ENCODE measurements around the gene OPRL1. TPM values are rescaled to one million over a fixed set of nuclear protein-coding genes. Genes with fewer than 3 reads are reported as not detected.

OPRL1 gene
- total RNA-seq, 1 donor from 2014 or later, result 1.1 TPM

DNA sequence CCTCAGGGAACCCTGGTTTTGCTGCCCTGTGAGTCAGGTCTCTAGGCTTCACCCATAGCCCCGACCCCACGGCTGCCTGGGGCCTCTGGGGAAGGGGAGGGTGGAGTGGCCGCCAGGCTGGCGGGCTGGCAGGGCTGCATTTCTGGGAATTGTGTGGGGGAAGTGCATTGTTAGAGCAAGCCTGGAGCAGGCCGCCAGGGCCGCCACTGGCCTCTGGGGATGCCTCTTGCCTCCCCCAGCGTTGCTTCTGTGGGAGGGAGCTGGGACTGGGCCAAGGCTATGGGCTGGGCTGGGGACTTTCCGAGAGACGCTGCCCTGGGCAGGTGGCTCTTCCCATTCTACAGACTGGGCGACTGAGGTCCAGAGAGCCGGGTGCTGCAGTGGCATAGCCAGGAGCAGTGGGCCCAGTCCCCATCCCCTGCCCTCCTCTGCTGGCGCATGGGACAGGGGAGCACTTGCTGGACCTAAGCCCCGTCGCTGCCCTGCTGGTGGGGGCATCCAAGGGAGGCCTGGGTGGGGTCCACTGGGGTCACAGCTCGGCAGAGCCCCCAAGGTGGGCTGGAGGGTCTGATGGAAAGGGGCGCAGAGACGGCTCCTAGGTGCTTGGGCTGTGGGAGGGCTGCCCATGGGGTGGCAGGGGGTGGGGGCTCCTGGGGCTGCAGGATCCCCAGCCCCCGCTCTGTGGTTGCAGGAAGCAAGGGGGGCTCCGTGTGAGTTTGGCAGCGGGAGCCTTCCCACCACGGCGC, 23.8 kb upstream of the OPRL1 start:
- no peak for DNase-seq (ENCODE audit: low read depth)

DNA sequence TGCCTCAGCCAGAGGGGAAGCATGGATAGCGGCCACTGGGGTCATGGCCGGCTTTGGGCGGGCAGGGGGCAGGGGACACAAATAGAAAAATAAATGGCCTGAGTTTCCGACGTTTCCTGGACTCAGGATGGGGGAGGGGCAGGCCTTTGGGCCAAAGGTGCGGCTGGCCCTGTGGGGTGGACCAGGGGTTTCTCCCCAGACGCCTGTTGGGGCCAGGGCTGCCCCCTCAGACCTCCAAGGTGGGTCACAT, 23.3 kb upstream of the OPRL1 start:
- DNase-seq (ENCODE audit: low read depth), result no peak

GRCh38 chr20:64056889-64057627, 22.8 kb upstream of the OPRL1 start:
- no peak for DNase-seq (ENCODE audit: low read depth)

- DNase-seq (ENCODE audit: low read depth), result peak; percentile 57
These were observed 22.0 kb upstream of the OPRL1 start for GRCh38 chr20:64057628-64058498.

GRCh38 chr20:64058536-64058935, 21.3 kb upstream of the OPRL1 start:
- DNase-seq (ENCODE audit: low read depth), result no peak

GRCh38 chr20:64062276-64062595, 17.6 kb upstream of the OPRL1 start:
- DNase-seq (ENCODE audit: low read depth), result no peak

- peak; percentile 98 for DNase-seq (ENCODE audit: low read depth)
These were observed 17.1 kb upstream of the OPRL1 start, which contains the start of gene TCEA2 for GRCh38 chr20:64062596-64063388. TSS of gene TCEA2 (plus strand) at chr20:64063198. CDS start at chr20:64063313, 115 bp downstream.

DNA sequence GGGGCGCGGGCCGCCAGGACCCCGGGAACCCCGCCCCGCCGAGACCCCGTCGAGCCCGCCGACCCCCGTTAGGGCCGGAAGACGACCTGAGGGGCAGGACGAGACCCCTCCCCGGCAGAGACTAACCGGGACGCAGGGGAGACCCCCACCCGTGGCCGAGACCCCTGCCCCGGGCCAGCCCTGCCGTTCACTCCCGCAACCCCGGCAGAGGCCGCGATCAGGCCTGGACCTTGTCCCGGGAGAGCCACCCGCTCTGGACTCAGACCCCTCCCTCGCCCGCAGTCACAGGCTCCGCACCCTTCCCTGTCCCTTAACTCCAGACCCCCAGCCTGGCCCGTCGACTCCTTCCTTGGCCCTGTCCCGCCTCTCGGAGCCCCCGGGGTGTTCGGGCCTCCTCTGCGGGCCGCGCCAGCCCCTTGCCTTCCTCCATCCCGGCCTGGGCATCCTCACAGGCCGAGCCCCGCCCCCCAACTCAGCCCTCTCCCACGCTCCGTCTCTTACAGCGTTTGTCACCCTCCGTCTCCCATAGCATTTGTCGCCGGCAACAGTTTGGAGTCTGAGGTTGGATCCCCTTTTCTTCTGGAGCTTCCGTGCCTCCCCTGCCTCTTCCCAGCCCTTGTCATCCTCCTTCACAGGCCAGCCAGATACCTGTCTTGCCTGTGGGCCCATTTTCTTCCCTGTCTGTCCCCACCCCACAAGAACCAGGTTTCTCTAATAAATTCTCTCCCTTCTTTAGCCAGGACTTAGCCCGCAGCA, 16.3 kb upstream of the OPRL1 start:
- no peak for DNase-seq (ENCODE audit: low read depth)

GRCh38 chr20:64064145-64064698, 15.7 kb upstream of the OPRL1 start:
- peak; percentile 51 for DNase-seq (ENCODE audit: low read depth)

GRCh38 chr20:64065062-64065973, 14.6 kb upstream of the OPRL1 start:
- no peak for DNase-seq (ENCODE audit: low read depth)

GRCh38 chr20:64065974-64066343, 13.9 kb upstream of the OPRL1 start:
- DNase-seq (ENCODE audit: low read depth), result peak; percentile 73

DNA sequence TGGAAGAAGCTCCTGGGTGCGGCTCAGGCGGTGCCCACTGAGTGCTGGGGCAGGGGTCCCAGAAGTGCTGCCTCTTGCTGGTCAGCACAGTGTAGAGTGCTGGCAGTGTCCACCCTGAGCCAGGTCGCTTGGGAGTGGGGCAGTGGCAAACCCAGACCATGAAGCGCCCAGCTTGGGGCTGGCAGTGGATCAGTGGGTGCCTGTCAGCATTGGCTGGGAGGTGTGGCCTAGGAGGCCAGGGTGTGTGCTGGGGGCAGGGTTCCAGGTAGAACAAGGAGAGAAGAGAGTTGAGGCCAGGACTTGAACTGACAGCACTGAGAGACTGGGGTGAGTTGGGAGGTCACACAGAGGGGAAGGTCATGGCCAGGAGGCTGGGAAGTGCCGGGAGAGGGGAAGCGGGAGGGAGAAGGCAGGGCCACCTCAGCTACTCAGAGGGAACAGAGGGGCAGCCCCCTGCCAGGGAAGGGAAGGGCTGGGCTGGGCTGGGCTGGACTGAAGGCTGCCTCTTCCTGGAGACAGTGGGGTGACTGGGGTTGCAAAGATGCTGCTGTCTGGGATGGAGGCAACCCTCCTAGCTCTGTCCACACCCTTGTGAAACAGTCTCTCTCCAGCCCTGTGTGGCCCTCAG, 12.8 kb upstream of the OPRL1 start:
- no peak for DNase-seq (ENCODE audit: low read depth)

DNA sequence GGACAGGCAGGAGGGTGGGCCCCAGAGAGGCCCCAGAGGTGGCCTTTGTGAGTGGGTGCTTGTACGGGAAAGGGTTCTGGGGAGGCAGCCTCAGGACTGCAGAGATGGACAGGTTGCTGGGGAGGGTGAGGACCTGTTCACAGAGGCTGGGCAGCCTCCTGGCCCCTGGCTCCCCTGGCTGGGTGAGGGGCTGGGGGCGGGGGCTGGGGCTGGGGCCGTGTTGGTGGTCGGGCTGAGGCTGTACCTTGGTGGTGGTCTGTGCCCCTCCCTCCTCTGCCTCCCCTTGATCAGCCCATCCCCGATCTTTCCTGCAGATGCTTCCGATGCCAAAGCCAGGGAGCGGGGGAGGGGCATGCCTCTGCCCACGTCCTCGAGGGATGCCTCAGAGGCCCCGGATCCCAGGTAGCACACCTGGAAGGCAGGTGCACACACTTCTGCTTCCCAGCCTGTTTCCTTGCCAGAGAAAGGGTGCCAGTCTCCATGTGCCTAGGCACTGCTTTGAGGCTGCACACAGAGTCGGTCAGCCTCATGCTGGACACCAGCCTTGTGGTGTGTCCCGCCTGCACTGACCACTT, 12.1 kb upstream of the OPRL1 start:
- DNase-seq (ENCODE audit: low read depth), result no peak

DNA sequence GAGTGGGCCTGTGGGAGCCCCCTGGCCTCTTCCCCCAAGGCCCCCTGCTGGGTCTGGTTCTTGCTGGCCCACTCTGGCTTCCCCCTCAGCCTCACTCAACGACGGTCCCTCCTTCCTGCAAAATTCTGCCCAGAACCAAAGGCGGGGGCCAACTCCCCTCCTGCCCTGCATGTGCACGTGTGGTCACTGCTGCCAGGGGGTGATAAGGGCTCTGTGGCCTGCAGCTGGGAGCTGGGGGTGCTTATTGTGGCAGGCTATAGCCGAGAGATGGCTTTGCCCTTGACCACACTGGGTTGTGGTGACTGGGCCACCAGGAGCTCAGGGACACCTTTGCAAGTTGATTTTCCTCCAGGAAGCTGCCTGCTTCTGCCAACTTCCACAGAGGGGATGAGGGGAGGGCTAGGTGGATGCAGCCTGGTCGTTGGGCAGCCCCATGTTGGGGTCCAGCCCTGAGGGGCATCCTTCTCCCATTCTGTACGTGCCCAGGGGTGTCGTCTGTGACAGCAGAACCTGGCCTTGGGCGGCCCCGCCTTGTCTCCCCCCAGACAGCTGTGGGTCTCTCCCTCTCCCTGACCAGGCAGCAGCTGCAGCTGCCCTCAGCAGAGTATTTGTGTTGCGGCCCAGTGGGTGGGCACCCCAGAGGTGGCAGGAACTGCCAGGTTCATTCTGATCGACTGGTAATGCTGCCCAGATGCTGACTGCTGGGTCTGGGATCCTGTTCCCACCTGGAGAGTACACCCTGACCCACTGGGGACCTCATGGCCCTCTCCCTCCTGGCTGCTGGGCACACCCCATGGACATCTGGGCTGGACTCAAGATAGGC, 11.3 kb upstream of the OPRL1 start:
- DNase-seq (ENCODE audit: low read depth), result peak; percentile 45

DNA sequence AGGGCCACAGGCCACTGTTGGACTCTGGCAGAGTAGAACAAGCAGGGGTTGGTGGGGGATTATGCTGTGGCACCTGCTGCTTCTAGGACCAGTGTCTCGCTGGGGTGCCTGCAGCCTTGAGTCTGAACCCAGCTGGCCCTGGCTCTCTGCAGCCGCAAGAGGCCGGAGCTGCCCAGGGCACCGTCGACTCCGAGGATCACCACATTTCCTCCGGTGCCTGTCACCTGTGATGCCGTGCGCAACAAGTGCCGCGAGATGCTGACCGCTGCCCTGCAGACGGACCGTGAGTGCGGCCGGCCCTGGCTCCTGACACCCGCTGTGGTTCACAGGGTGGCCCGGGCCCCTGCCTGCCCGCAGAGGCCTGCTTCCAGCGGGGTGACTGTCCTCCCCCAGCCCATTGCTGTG, 10.7 kb upstream of the OPRL1 start:
- DNase-seq (ENCODE audit: low read depth), result no peak

DNA sequence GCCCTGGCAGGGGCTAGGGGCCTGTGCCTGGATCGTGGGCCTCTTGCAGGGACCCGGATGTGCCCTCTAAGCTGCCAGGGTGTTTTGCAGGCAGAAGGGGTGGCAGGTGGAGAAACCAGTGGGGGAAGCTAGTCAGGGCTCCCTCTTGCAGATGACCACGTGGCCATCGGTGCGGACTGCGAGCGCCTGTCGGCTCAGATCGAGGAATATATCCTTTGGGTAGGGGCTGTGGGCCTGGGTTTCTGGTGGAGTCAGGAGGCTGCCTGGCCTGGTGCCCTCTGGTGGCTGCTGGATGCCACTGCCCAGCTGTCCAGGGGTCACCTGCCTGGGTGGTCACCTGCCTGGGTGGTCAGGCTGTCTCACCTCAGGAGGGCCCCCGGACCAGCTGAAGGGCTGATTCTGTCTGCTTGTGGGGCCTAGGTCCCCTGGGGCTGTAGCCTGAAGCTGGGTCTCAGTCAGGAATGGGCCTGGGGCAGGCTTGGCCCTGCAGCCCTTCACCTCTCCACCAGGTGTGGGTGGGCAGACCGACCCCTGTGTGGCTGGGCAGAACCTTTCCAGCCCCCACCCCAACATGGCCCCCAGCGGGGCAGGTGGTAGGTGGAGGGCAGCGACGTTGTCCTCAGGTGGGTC, 10.2 kb upstream of the OPRL1 start:
- no peak for DNase-seq (ENCODE audit: low read depth)

Data from myocyte (in vitro differentiated cells).